CD8-positive, alpha-beta memory T cell (primary cell): ENCODE measurements around the gene CDKN2B-AS1. TPM values are rescaled to one million over a fixed set of nuclear protein-coding genes. Genes with fewer than 3 reads are reported as not detected.

Experiments
- CTCF ChIA-PET: fragments of 350-600 bp; sonication (Branson Sonifier 250); formaldehyde crosslinking; loops from one replicate; lab custom pipeline; 2021; ENCODE audit warnings: antibody characterized with exemption; lab: Charles Lee
- POLR2A ChIA-PET: fragments of 350-600 bp; sonication (Branson Sonifier 250); formaldehyde crosslinking; loops from one replicate; lab custom pipeline; 2021; ENCODE audit warnings: antibody characterized with exemption; lab: Charles Lee
- DNase-seq, 5 donors: peaks; one replicate each; pipeline versions ENCODE4 v3.0.0 to v3.0.0-alpha.2; 2020 to 2022; ENCODE audit warnings: mixed read lengths in 1 of 5
- H3K27ac ChIP-seq: one replicate; pipeline ENCODE4 v1.7.0; 2013; ENCODE audit warnings: low read depth, mild to moderate bottlenecking, low read length, moderate library complexity
- H3K27me3 ChIP-seq: 2 replicates; pipeline ENCODE4 v1.7.0; 2013; ENCODE audit warnings: low read length, mild to moderate bottlenecking; ENCODE audit not compliant: insufficient read depth, poor library complexity, severe bottlenecking
- H3K36me3 ChIP-seq: 2 replicates; pipeline ENCODE4 v1.7.0; 2013; ENCODE audit warnings: mild to moderate bottlenecking, low read length, moderate library complexity; ENCODE audit not compliant: insufficient read depth
- H3K4me1 ChIP-seq: 2 replicates; pipeline ENCODE4 v1.7.0; 2013; ENCODE audit warnings: mild to moderate bottlenecking, low read length, moderate library complexity; ENCODE audit not compliant: insufficient read depth
- H3K4me3 ChIP-seq: 2 replicates; pipeline ENCODE4 v1.7.0; 2013; ENCODE audit warnings: mild to moderate bottlenecking, low read length
- H3K9me3 ChIP-seq: 2 replicates; pipeline ENCODE4 v1.7.0; 2013; ENCODE audit warnings: mild to moderate bottlenecking, low read length
- H3K27ac Mint-ChIP-seq, 8 donors: one replicate each; pipeline ENCODE4 v1.8.0; 2020 to 2021; ENCODE audit warnings: mixed read lengths in 8 of 8, mild to moderate bottlenecking in 6 of 8, inconsistent platforms in 3 of 8, moderate library complexity in 3 of 8
- H3K27me3 Mint-ChIP-seq, 2 donors: one replicate each; pipeline ENCODE4 v1.8.0; 2020 to 2021; ENCODE audit warnings: mixed read lengths in 2 of 2, mild to moderate bottlenecking in 1 of 2, moderate library complexity in 1 of 2
- H3K36me3 Mint-ChIP-seq, 3 donors: one replicate each; pipeline ENCODE4 v1.8.0; 2020 to 2021; ENCODE audit warnings: mixed read lengths in 3 of 3, inconsistent platforms in 1 of 3, mild to moderate bottlenecking in 1 of 3
- H3K4me1 Mint-ChIP-seq, 3 donors: one replicate each; pipeline ENCODE4 v1.8.0; 2020 to 2021; ENCODE audit warnings: mixed read lengths in 3 of 3, inconsistent platforms in 1 of 3, mild to moderate bottlenecking in 1 of 3
- H3K4me3 Mint-ChIP-seq, 7 donors: one replicate each; pipeline ENCODE4 v1.8.0; 2020 to 2021; ENCODE audit warnings: mixed read lengths in 7 of 7, mild to moderate bottlenecking in 6 of 7, moderate library complexity in 4 of 7, inconsistent platforms in 2 of 7
- H3K9me3 Mint-ChIP-seq, 5 donors: one replicate each; pipeline ENCODE4 v1.8.0; 2020 to 2022; ENCODE audit warnings: mixed read lengths in 5 of 5, mild to moderate bottlenecking in 3 of 5, moderate library complexity in 2 of 5, inconsistent platforms in 1 of 5
- polyA plus RNA-seq: library from polyadenylated mRNA; unstranded; fragments of 300-500 nt; fragmentation: Illumina TruSeq; gene quantifications from one replicate; pipeline ENCODE4 v1.2.3, GENCODE V29; 2021
- total RNA-seq, 2 experiments: library from RNA; stranded (reverse); gene quantifications; one replicate each; pipeline ENCODE4 v1.2.3, GENCODE V29; 2021

CDKN2B-AS1 gene
- total and polyA plus RNA-seq, 3 experiments from 2014 or later, result 0.58 to 0.74 TPM; not detected in 1

DNA sequence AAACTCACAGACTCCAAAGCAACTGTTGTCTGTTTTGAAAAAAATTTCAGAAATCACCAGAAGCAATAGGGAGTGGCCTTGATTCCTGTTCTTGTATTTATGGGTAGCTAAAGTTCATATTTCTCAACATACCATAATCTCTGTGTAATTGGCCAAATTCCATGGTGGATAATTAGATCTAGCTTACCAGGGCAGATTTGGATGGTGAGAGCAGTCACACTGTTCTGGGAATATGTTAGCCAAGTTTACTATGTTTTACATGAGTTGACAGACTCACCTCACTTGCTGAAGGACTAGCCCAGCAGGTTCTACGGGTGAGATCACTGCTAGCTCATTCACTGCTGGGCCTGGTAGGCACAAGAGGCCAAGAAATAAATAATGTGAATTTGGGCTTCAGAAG, 47.2 kb downstream of the CDKN2B-AS1 start:
- Mint-ChIP-seq H3K4me1 (peaks cover 3 to 21% (median 20%) of the 10 kb centered on the region in 3 donors), H3K27me3 (peaks cover 0 to 5% of the 10 kb centered on the region in 2 donors), H3K36me3 (peaks cover 0 to 2% (median 0%) of the 10 kb centered on the region in 3 donors), H3K4me3 (no peak overlapping the region), H3K27ac (peak overlapping the region in 1 of 8 donors; percentile 12), H3K9me3 (no peaks in the 10 kb centered on the region)
- Histone ChIP-seq H3K27me3 (no peaks in the 10 kb centered on the region), H3K4me1 (no peaks in the 10 kb centered on the region), H3K27ac (no peak overlapping the region), H3K4me3 (no peak overlapping the region), H3K36me3 (no peaks in the 10 kb centered on the region), H3K9me3 (no peaks in the 10 kb centered on the region)
- ChIA-PET POLR2A (no interaction called here), CTCF (interaction anchor here (1.3 kb wide), 2 partner anchors 228 to 230 kb away, joined by 3 to 7 read pairs; no protein-coding TSS in a partner anchor)
- no peak for DNase-seq

DNA sequence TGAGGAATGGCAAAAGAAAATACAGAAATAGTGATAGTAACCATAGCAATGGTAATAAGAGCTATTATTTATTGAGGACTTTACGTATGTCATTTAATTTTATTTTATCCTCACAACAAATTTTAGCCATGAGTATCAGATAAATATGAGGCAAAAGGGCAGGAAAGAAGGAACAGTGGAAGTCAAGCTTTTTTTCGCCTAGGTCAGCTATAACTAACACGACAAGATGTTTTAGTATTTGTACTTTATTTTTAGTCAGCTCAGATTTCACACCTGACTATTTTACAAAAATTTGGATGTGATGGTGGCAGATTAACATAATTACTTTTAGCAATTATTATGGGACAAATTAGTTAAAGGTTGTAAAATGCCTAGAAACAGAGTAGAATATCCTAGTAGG, 49.3 kb downstream of the CDKN2B-AS1 start:
- Mint-ChIP-seq H3K27me3 (peaks cover 0 to 5% of the 10 kb centered on the region in 2 donors), H3K4me3 (no peak overlapping the region), H3K9me3 (no peaks in the 10 kb centered on the region), H3K4me1 (peaks cover 3 to 25% (median 20%) of the 10 kb centered on the region in 3 donors), H3K27ac (no peak overlapping the region), H3K36me3 (no peaks in the 10 kb centered on the region)
- no peaks in the 10 kb centered on the region for H3K9me3 ChIP-seq
- no peak overlapping the region for H3K4me3 ChIP-seq
- H3K27ac ChIP-seq, result no peak overlapping the region
- ChIA-PET POLR2A (no interaction called here), CTCF (interaction anchor here (0.8 kb wide), 1 partner anchor 230 kb away, joined by 3 read pairs; no protein-coding TSS in a partner anchor)
- DNase-seq, result no peak
- H3K4me1 ChIP-seq, result no peaks in the 10 kb centered on the region
- no peaks in the 10 kb centered on the region for H3K27me3 ChIP-seq
- no peaks in the 10 kb centered on the region for H3K36me3 ChIP-seq

DNA sequence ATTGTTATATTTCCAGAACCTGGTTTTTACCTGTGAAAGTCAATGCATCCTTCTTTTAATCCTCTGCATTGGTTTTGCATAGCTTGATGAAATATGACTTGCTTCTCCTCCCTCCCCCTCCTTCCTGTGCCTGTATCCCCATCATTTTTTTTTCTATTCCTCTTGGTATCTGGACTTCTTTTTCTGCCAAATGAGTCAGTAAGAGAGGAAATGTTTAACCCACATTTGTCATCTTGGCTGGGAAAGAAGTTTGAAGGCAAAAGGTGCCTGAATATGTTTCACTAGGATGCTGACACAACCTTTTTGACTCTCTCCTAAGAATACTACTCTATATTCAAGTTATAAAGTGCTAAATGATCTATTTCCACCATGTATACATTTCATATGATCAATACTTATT, 50.0 kb downstream of the CDKN2B-AS1 start:
- CTCF ChIA-PET, result no interaction called here
- Mint-ChIP-seq H3K9me3 (no peaks in the 10 kb centered on the region), H3K4me3 (no peak overlapping the region), H3K27me3 (peaks cover 0 to 5% of the 10 kb centered on the region in 2 donors), H3K36me3 (no peaks in the 10 kb centered on the region), H3K27ac (no peak overlapping the region), H3K4me1 (peaks cover 3 to 25% (median 20%) of the 10 kb centered on the region in 3 donors)
- Histone ChIP-seq H3K9me3 (no peaks in the 10 kb centered on the region), H3K4me1 (no peaks in the 10 kb centered on the region), H3K27me3 (no peaks in the 10 kb centered on the region), H3K4me3 (no peak overlapping the region), H3K27ac (no peak overlapping the region), H3K36me3 (no peaks in the 10 kb centered on the region)
- POLR2A ChIA-PET, result no interaction called here
- no peak for DNase-seq

DNA sequence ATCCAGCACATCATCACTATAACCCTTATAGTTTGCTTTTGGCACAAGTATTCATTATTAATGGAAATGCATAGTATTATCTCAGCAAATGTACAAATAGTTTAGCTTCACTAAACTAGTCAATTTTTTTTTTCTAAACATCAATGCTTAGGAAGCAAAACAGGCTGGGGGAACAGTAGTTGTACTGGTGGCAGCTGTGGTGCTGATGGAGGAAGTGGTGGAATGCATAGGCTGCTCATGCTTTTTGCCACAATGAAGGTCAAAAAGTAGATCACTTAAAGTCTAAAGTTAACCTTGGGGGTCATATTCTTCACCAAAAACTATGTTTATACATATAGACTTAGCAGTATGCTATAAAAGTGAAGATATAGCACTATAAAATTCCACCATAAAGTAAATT, 50.8 kb downstream of the CDKN2B-AS1 start:
- peaks cover 0 to 5% of the 10 kb centered on the region in 2 donors for H3K27me3 Mint-ChIP-seq
- H3K4me1 Mint-ChIP-seq, result peaks cover 3 to 25% (median 21%) of the 10 kb centered on the region in 3 donors
- CTCF ChIA-PET, result interaction anchor here (1.3 kb wide), 1 partner anchor 37 kb away, joined by 5 read pairs; the partner anchor contains the start of gene CDKN2B

DNA sequence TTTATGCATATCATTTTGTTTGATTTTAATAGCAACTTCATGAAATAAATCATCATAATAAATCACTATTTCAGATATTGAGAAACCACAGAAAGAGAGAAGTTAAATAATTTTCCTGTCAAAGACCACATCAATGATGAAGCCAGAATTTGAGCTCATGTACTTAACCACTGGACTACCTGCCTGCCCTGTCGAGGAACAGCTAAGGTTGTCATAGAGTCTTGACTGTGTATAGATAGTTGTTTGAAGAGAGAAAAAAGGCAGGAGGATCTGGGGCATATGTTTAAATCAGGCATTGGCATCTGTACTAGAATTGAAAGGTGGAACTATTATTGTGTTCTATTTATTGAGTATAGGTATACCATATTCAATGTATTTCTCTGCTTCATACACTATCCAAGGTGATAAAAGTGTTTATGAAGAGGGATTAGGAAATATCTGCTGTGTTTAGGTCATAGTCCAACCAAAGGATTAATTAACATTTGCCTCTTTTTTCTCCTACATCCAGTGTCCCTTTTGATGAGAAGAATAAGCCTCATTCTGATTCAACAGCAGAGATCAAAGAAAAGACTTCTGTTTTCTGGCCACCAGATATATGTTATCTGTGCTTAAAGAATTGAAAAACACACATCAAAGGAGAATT, 51.8 kb downstream of the CDKN2B-AS1 start:
- Mint-ChIP-seq H3K27me3 (peaks cover 0 to 5% of the 10 kb centered on the region in 2 donors), H3K4me1 (peaks cover 11 to 27% (median 23%) of the 10 kb centered on the region in 3 donors), H3K4me3 (no peak overlapping the region), H3K9me3 (no peaks in the 10 kb centered on the region), H3K27ac (no peak overlapping the region), H3K36me3 (no peaks in the 10 kb centered on the region)
- H3K27ac ChIP-seq, result no peak overlapping the region
- DNase-seq, result no peak
- CTCF ChIA-PET, result interaction anchor here (1.3 to 2.5 kb wide), 2 partner anchors 38 to 233 kb away, joined by 5 to 9 read pairs; partner anchors contain the start of gene CDKN2B
- no peak overlapping the region for H3K4me3 ChIP-seq
- H3K9me3 ChIP-seq, result no peaks in the 10 kb centered on the region
- peaks cover 9% of the 10 kb centered on the region for H3K4me1 ChIP-seq
- H3K36me3 ChIP-seq, result no peaks in the 10 kb centered on the region
- H3K27me3 ChIP-seq, result no peaks in the 10 kb centered on the region
- POLR2A ChIA-PET, result interaction anchor here (0.5 kb wide), 1 partner anchor 19 kb away, joined by 3 read pairs; no protein-coding TSS in a partner anchor

More for the DNA sequence above, 50.8 kb downstream of the CDKN2B-AS1 start:
- Mint-ChIP-seq H3K9me3 (no peaks in the 10 kb centered on the region), H3K27ac (no peak overlapping the region), H3K4me3 (no peak overlapping the region), H3K36me3 (no peaks in the 10 kb centered on the region)
- Histone ChIP-seq H3K27ac (no peak overlapping the region), H3K4me1 (no peaks in the 10 kb centered on the region), H3K4me3 (no peak overlapping the region), H3K9me3 (no peaks in the 10 kb centered on the region), H3K36me3 (no peaks in the 10 kb centered on the region), H3K27me3 (no peaks in the 10 kb centered on the region)
- POLR2A ChIA-PET, result no interaction called here
- DNase-seq, result no peak

DNA sequence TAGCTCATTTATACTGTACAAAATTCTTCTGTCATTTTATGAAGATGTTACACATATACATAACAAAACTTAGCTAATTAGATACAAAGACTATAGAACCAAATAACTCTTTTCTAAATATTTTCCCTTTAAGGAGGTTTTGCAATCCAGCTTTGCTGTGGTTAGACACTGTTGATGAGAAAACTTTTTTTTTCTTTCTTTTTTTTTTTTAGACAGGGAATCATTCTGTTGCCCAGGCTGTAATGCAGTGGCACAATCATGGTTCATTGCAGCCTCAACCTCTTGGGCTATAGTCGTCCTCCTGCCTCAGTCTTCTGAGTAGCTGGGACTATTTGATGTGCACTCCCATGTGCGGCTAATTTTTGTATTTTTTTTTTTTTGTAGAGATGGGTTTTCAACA, 53.0 kb downstream of the CDKN2B-AS1 start:
- H3K4me3 ChIP-seq, result no peak overlapping the region
- Mint-ChIP-seq H3K4me3 (no peak overlapping the region), H3K36me3 (no peaks in the 10 kb centered on the region), H3K9me3 (no peaks in the 10 kb centered on the region), H3K27ac (no peak overlapping the region), H3K4me1 (peaks cover 19 to 37% (median 35%) of the 10 kb centered on the region in 3 donors), H3K27me3 (peaks cover 0 to 5% of the 10 kb centered on the region in 2 donors)
- no peaks in the 10 kb centered on the region for H3K9me3 ChIP-seq
- peaks cover 21% of the 10 kb centered on the region for H3K4me1 ChIP-seq
- POLR2A ChIA-PET, result no interaction called here
- H3K27me3 ChIP-seq, result no peaks in the 10 kb centered on the region
- CTCF ChIA-PET, result interaction anchor here (0.7 to 2.5 kb wide), 5 partner anchors 9 to 234 kb away, joined by 3 to 9 read pairs (median 4); partner anchors contain the start of gene CDKN2B
- no peak for DNase-seq
- H3K27ac ChIP-seq, result no peak overlapping the region
- no peaks in the 10 kb centered on the region for H3K36me3 ChIP-seq

DNA sequence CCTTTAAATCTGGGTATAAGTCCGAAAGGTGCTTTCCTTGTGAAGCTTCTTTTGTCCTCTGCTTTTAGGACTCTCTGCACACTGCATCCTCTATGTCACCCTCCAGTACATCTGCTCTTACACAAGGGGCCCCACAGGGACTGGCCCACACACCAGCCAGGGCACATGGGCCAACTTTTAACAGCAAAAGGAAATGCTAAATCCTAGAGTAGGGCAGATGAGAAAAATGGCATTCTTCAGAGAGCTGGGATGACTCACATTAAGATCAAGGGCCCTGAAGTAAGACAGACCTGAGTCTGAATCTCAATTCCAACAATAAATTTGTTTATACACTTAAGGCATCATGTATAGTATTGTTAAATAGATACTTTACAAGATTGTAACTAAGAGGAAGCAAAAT, 54.8 kb downstream of the CDKN2B-AS1 start:
- H3K27me3 Mint-ChIP-seq, result peaks cover 0 to 5% of the 10 kb centered on the region in 2 donors
- no peaks in the 10 kb centered on the region for H3K9me3 ChIP-seq
- no peak overlapping the region for H3K4me3 ChIP-seq
- peak overlapping the region in 1 of 8 donors; percentile 89 for H3K27ac Mint-ChIP-seq
- no peaks in the 10 kb centered on the region for H3K36me3 ChIP-seq
- CTCF ChIA-PET, result interaction anchor here (0.6 to 1.3 kb wide), 2 partner anchors 41 to 236 kb away, joined by 4 read pairs; partner anchors contain the start of gene CDKN2B
- peaks cover 22 to 49% (median 45%) of the 10 kb centered on the region in 3 donors for H3K4me1 Mint-ChIP-seq
- H3K9me3 Mint-ChIP-seq, result no peaks in the 10 kb centered on the region
- no peak overlapping the region for H3K4me3 Mint-ChIP-seq
- H3K4me1 ChIP-seq, result peaks cover 32% of the 10 kb centered on the region
- POLR2A ChIA-PET, result no interaction called here
- H3K27ac ChIP-seq, result no peak overlapping the region
- DNase-seq, result no peak
- no peaks in the 10 kb centered on the region for H3K36me3 Mint-ChIP-seq
- no peaks in the 10 kb centered on the region for H3K27me3 ChIP-seq

DNA sequence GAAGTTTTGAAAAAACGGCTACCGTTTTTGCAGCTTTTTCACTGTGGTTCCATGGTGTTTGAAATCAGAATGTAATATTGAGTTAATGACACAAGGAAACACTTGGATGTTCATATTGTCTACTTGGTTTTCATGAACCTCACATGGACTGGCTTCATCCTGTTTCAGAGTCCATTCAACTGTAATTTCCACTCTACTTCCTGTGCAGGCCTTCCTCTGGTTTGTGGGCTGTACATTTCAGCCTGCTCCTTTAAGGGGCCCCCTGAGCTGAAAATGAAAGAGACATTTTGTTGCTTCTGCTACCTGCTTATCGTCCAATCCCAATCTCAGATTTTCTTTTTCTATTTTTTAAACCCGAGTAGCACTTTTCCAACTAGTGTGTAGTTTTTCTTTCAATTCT, 56.3 kb downstream of the CDKN2B-AS1 start:
- Mint-ChIP-seq H3K36me3 (peaks cover 0 to 7% (median 2%) of the 10 kb centered on the region in 3 donors), H3K4me3 (peak overlapping the region in 6 of 7 donors; percentile 52 to 70 (median 58)), H3K4me1 (peaks cover 19 to 44% (median 40%) of the 10 kb centered on the region in 3 donors), H3K9me3 (no peaks in the 10 kb centered on the region), H3K27me3 (no peaks in the 10 kb centered on the region), H3K27ac (peak overlapping the region in 7 of 8 donors; percentile 24 to 84 (median 61))
- ChIA-PET CTCF (interaction anchor here (0.9 to 2.5 kb wide), 3 partner anchors 42 to 240 kb away, joined by 3 to 6 read pairs (median 4); no protein-coding TSS in a partner anchor), POLR2A (no interaction called here)
- DNase-seq, result peak in 2 of 5 donors; percentile 9 to 22
- Histone ChIP-seq H3K27ac (no peak overlapping the region), H3K4me3 (no peak overlapping the region), H3K9me3 (no peaks in the 10 kb centered on the region), H3K27me3 (no peaks in the 10 kb centered on the region), H3K4me1 (peaks cover 32% of the 10 kb centered on the region), H3K36me3 (no peaks in the 10 kb centered on the region)
